GM18519 (cell line): ENCODE measurements around the gene TRIP6.
"Not testable (repeated sequence)": the region's sequence is repeated elsewhere in the genome, so short reads cannot be mapped to it uniquely, and the experiment has no call there.

Source experiments
- ATAC-seq: cut with Tn5 transposase; IDR thresholded peaks from one replicate; pipeline ENCODE4 v1.9.1; 2021; ENCODE audit warnings: mild to moderate bottlenecking, moderate library complexity; ENCODE audit not compliant: unreplicated experiment, low FRiP score

The TRIP6 gene

GRCh38 chr7:100836812-100837098, 30.4 kb upstream of the TRIP6 start:
- ATAC-seq: no peak

DNA sequence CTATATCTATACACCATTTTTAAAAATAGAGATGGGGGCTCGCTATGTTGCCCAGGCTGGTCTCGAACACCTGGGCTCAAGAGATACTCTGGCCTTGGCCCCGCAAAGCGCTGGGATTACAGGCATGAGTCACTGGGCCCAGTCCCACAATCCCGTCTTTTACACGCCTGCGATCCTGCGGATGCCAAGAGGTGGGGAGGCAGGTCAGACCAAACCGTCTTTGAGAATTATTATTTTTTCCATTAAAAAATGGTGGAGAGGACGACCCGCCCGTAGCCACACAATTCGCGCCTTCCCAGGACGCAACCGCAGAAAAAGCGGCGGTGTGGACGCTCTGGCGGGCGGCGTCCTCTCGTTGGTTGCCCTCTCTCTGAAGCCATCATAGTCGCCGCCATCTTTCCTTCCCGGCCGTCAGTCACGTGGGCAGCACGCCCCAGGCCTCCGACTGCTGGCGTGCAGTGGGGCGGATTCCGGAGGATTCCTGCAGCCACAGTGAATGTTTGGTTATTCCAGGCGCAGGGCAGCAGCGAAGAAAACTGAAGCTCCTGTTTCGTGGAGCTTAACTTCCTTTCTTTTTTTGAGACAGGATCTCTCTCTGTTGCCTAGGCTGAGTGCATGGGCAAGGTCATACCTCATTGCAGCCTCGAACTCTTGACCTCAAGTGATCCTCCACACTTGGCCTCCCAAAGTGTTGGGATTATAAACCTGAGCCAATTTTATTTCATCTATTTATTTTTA, 29.9 kb upstream of the TRIP6 start:
- ATAC-seq: no peak

DNA sequence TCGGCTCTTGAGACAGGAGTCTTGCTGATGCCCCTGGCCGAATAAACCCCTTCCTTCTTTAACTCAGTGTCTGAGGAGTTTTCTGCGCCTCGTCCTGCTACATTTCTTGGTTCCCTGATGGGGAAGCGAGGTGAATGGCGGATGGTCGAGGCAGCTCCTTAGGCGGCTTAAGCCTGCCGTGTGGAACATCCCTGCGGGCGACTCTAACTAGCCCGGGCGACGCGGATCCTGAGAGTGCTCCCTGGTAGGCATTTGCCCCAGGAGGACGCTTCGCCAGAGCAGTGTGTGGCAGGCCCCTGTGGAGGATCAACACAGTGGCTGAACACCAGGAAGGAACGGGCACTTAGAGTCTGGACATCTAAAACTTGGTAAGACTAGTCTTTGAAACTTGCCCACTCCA, 27.8 kb upstream of the TRIP6 start:
- no peak for ATAC-seq

DNA sequence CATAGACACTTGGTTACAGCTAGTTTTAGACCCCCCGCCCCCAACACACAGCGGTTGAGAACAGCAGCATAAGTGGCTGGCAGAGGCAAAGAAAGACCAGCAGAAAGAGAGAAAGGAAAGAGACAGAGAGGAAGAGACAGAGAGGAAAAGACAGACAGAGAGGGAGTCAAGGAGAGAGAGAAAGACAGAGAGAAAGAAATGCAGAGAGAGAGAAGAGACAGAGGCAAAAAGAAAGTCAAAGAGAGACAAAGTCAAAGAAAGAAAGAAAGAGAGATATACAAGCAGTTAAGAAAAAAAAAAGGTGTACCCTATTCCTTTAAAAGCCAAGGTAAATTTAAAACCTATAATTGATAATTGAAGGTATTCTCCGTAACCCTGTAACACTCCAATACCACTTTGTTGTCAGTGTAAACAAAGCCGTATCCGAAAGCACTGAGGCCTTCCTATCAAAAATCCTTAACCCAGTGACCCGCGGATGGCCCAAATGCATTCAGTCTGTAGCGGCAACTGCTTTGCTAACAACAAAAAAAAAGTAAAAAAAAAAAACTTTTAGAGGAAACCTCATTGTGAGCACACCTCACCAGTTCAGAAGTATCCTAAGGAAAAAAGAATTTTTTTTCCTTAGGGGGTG, 26.6 kb upstream of the TRIP6 start:
- ATAC-seq: no peak

GRCh38 chr7:100847360-100847759, 19.8 kb upstream of the TRIP6 start:
- no peak for ATAC-seq

DNA sequence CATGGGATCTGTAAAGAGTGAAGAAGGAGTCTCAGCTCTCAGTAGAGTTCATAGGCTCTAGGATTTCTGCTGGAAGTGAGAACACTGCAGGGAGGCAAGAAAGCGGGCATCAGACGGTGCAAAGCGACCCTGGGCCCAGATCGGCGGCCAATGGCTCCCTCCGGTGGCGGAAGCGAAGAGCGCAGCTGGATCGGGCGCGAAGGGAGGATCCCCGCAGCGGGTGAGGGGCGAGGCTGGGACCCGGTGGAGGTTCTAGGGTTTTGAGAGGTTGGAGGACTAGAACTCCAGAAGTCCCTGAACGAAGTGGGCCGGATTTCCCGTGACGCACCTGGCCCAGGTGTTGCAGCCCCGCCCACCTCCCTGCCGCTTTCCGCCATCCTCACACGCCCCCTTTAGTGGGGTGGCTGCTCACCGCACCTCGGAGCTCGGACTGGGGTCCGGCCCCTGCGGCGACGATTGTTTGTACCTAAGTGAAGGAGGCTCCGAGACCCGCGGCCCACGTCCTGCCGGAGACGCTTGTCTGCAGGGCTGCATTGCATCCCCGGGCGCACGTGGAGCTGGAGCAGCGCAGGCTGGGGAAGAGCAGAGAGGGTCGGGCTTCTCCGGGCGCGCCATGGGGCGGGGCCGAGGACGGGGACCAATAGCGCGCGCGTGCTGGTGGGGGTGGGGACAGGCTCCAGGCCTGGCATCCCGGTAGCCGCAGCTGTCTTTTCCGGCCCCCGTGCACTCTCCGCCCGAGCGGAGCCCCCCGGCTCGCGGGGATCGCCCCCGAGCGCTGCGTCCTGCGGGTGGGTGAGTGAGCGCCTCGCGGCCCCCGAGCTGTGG, 14.9 kb upstream of the TRIP6 start, which contains the start of gene SLC12A9:
TSS of gene SLC12A9 (plus strand) at position 666 of the 825 bp plus-strand sequence. CDS start 1,485 bp downstream, outside the sequence.
- no peak for ATAC-seq

GRCh38 chr7:100854146-100854895, 12.9 kb upstream of the TRIP6 start:
- ATAC-seq: no peak

DNA sequence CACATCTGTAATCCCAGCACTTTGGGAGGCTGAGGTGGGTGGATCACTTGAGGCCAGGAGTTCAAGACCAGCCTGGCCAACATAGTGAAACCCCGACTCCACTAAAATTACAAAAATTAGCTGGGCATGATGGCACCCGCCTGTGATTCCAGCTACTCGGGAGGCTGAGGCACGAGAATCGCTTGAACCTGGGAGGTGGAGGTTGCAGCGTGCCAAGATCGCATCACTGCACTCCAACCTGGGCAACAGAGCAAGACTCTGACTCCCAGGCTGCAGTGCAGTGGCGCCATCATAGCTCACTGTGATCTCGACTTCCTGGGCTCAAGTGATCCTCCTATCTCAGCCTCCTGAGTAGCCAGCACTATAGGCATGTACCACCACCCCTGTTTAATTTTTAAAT, 12.3 kb upstream of the TRIP6 start:
- not testable (repeated sequence) for ATAC-seq

- ATAC-seq: no peak
Measured at GRCh38 chr7:100855515-100855914, 11.7 kb upstream of the TRIP6 start.

DNA sequence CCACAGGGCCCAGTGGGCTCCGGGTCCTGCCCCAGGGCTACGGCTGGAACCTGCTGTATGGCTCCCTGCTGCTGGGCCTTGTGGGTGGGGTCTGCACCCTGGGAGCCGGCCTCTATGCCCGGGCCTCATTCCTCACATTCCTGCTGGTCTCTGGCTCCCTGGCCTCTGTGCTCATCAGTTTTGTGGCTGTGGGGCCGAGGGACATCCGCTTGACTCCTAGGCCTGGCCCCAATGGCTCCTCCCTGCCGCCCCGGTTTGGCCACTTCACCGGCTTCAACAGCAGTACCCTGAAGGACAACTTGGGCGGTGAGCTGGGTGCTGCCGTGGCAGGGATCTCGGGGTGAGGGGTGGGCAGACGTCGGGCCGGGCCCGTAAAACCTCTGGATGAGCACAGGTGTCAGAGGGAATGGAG, 10.3 kb upstream of the TRIP6 start:
- no peak for ATAC-seq

- ATAC-seq: no peak
Measured at GRCh38 chr7:100859856-100860255, 7.3 kb upstream of the TRIP6 start.

- ATAC-seq: no peak
Measured at GRCh38 chr7:100860702-100861615, 6.2 kb upstream of the TRIP6 start.

- no peak for ATAC-seq
Measured at GRCh38 chr7:100861616-100861985, 5.6 kb upstream of the TRIP6 start.

DNA sequence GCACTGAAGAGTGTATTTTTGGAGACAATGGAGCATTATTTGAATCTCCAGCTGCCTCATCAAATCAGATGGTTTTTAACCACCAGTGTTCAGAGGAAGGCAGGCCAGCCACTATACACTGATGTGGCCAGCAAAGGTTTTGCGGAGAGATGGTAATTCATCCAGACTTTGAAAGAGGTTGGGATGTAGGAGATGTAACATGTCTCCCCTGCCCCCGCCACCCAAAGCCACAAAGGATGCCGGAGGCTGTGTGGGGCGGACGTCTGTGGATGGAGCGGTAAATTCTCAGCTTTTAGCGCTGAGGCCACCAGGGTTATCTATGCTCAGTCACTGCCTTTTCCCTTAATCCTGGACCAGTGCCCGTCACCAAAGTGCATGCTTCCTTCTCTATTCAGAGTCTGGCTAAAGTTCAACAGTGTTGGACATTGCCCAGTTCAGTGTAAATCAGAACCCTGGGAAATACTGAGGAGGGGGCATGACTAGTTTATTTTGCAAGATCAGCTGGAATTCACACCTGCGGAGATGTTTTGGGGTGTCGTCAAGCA, 3.7 kb upstream of the TRIP6 start:
- ATAC-seq: no peak

- no peak for ATAC-seq
Measured at GRCh38 chr7:100864263-100864845, 2.8 kb upstream of the TRIP6 start.

DNA sequence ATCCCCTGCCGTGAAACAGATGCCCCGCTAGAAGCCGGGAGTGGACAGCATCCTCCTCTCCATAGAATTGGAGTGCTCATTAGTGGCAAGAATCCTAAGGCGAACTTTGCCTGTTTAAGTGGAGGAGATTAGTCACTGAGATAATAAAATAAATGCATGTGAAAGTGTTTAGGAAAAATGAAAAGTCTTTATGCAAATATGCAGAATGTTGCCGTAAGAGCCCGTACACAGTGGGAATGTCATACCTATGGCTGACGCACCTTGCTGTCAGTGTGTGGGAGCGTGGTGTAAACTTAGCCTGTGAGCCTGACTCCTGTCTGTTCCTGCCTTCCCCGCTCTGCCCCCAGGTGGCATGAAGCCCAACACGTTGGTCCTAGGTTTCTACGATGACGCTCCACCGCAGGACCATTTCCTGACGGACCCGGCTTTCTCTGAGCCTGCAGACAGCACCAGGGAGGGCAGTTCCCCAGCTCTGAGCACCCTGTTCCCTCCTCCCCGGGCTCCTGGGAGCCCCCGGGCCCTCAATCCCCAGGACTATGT, 1.7 kb upstream of the TRIP6 start:
- ATAC-seq: no peak

- ATAC-seq: no peak
Measured at GRCh38 chr7:100865938-100866728, 1.1 kb upstream of the TRIP6 start.

- ATAC-seq: no peak
Measured at GRCh38 chr7:100866729-100867039, 503 bp upstream of the TRIP6 start.
